Astrocyte of the hippocampus (primary cell): Measurements from ENCODE around the gene SLC10A7.
"Not testable (repeated sequence)": the region's sequence is repeated elsewhere in the genome, so short reads cannot be mapped to it uniquely, and the experiment has no call there.

ENCODE experiments used
- DNase-seq: peaks from one replicate; pipeline ENCODE4 v3.0.0; 2011; ENCODE audit warnings: low read depth, low spot score

Gene SLC10A7

DNA sequence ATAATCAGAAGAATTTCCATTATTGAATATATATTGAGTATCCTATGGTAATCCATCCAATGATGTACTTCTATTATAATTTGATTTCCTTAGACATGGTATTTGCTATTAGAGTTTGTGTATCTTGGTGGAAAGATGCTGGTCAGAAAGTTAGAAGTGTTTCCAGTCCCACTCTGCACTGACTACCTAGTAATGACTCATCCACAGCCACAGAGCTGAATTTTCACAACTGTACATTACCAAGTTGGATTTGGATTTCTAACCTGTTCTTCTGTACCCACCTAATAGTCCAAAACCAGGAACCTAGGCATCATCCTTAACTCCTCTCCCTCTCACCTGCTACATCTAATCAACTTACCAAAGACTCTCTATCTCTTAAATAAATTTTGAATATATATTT, 162.0 kb downstream of the SLC10A7 start:
- no peak for DNase-seq

- DNase-seq = not testable (repeated sequence)
Observed at GRCh38 chr4:146350114-146350513, 171.6 kb downstream of the SLC10A7 start.

DNA sequence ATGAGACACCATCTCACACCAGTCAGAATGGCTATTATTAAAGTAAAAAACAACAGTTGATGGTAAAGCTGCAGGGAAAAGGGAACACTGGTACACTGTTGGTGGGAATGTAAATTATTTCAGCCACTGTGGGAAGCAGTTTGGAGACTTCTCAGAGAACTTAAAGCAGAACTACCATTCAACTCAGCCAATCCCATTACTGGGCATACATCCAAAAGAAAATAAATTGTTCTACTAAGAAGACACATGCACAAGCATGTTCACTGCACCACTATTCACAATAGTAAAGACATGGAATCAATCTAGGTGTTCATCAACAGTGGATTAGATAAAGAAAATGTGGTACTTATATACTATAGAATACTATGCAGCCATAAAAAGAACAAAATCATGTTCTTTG, 172.4 kb downstream of the SLC10A7 start:
- DNase-seq = peak; percentile 49

- DNase-seq = no peak
Observed at GRCh38 chr4:146347822-146348221, 173.9 kb downstream of the SLC10A7 start.

- no peak for DNase-seq
Observed at GRCh38 chr4:146346276-146346675, 175.5 kb downstream of the SLC10A7 start.

- DNase-seq = no peak
Observed at GRCh38 chr4:146343776-146344175, 178.0 kb downstream of the SLC10A7 start.

GRCh38 chr4:146343199-146343598, 178.5 kb downstream of the SLC10A7 start:
- DNase-seq = no peak

GRCh38 chr4:146342600-146343192, 179.0 kb downstream of the SLC10A7 start:
- DNase-seq = peak; percentile 29

DNA sequence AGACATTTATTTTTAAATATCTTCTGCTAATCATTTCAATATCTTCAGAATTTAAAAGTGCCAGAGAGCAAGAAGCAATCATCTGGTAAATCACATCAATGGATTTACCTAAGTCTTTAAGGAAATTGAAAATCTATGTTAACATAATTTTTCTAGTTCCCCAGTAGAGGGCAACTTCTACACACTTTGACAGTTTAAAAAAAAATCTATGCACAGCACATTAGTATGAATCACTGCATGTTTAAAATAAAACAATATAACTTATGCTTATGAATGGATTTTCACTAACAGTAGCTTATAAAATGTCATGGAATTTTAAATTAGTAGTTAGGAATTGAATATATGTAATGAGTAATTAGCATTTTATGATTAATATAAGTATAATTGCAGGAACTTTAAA, 180.9 kb downstream of the SLC10A7 start:
- DNase-seq = peak; percentile 20

- peak; percentile 14 for DNase-seq
Observed at GRCh38 chr4:146338512-146338911, 183.2 kb downstream of the SLC10A7 start.

- DNase-seq = no peak
Observed at GRCh38 chr4:146336410-146336807, 185.3 kb downstream of the SLC10A7 start.

DNA sequence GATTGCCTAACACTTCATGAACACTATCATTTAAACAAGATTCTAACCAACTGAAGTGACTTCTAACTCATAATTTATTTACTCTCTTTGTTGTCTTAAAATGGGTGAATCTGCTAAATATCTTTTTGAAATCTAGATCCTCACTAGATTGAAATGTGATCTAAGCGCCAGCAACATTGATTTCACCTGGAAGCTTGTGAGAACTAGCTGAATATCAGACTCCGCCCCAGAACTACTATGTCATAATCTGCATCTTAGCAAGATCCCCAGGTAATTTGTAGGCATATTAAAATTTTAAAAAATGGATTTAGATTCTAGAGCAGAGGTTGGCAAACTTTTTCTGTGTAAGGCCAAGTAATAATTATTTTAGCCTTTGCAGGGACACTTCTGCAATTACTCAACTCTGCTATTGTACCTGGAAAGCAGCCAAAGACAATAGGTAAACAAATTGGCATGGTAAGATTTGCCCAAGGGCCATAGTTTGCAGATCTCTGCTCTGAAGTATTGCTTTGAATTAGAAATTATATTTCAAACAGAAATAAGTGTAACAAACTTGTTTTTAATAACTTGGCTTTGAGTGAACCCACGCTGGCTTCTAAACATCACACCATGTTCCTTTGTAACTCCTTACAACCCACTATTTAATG, 185.9 kb downstream of the SLC10A7 start:
- DNase-seq = peak; percentile 42

- no peak for DNase-seq
Observed at GRCh38 chr4:146334862-146335449, 186.8 kb downstream of the SLC10A7 start.

DNA sequence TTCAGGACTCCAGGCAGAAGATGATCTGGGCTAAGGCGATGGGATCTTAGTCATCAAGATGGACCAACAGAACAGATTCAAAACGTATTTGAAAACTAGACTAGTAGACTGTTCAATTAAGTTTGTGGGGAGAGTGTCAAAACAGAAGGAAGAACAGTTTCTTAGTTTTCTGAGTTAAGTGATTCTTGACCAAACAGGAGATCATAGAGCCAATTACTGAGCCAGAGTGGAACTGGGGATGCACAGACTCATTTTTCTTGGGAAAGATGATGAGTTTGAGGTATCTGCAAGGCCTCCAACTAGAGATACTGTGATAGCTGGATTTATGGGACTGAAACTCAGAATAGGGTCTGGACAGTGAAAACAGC, 187.9 kb downstream of the SLC10A7 start:
- DNase-seq = no peak

- peak; percentile 79 for DNase-seq
Observed at GRCh38 chr4:146333187-146333894, 188.4 kb downstream of the SLC10A7 start.

DNA sequence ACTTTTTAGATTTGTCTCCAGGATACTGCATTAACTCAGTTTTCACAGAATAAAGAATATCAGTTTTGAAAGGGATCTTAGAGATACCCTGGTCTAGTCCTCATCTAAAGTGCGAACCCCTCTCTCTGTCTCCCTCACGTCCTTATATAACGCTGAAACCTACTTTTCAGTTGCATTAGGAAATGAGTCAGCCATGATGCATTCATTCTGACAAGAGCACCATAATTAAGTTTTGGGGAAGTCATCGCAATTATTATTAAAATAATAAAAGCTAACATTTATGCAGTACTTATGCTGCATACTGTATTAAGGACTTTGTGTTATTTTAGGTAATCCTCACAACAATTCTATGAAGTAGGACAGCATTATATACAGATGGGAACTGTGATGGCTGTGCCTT, 191.3 kb downstream of the SLC10A7 start:
- no peak for DNase-seq

DNA sequence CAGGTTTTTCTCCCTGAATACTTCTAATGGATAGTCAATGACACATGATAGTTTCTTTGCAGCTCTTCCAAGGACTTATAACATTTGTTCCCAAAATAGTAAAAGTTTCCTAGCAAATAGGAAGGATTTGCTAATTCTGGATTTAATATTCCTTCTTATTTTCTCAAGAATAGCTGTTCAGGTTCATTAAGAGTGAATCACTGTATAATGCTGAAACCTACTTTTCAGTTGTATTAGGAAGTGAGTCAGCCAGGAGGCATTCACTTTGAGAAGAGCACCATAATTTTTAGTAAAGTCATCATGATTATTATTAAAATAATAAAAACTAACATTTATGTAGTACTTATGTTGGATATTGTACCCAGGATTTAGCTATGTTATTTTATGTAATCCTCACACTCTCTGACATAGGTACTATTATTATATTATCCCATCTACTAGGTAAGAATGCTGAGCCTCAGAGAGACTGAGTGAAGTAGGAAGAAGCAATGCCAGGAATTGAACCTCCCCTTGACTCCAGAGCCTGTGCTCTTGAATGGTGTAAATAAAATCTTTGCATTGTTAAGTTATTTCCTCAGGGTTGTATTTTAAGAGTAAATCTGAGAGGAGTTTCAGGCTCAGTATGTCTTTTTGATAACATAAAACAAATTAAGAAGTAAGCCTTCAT, 192.6 kb downstream of the SLC10A7 start:
- DNase-seq = peak; percentile 53

GRCh38 chr4:146327859-146328650, 193.7 kb downstream of the SLC10A7 start:
- DNase-seq = no peak

DNA sequence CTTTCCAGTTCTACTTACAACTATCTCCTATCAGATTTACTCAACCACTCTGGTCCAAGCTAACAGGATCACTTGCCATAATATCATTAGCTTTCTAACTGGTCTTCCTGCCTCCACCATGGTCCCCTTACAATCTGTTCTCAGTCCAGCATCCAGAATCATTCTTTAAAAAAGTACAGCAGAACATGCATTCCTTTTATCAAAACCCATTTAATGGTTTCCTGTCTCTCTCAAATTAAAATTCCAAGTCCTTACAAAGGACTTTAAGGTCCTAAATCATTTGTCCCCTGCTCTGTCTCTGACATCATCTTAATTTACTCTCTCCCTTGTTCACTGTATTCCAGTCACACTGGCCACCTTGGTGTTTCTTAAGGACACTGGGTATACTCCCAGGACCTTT, 202.8 kb downstream of the SLC10A7 start:
- no peak for DNase-seq

DNA sequence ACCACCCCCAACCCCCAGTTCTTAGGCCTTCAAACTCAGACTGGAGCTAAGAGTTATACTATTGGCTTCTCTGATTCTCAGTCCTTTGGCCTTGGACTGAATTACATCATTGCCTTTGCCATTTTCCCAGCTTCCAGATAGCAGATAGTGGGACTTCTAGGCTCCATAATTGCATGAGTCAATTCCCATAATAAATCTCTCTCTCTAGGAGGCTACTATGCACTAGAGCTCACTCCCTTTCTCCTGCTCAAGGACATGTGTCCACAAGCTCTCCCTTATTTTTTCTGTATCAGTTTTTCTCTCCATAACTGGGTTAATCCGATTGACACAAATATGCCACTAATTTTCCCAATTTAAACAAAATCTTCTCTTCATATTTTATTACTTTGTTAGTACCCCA, 204.0 kb downstream of the SLC10A7 start:
- DNase-seq = no peak

DNA sequence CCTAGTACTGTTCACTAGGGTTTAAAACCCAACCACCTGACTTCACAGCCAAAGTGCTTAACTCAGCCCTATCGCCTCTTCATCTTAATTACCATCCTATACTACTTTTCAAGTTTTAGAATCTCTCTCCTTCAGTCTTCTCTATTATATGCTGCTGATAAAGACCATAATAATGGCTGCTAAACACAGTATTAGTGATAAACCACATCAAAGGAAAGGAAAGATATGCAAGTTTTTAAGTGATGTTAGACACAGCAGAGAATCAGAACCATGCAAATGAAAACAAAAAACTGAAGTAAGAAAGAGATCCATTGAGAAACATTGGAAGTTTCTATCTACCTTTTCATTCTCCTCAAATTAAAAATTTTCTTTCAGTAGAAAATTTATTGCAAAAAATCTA, 206.6 kb downstream of the SLC10A7 start:
- DNase-seq = no peak
